Astrocyte (in vitro differentiated cells and primary cell): ENCODE data around the gene CD63. TPM values are rescaled to one million over a fixed set of nuclear protein-coding genes. Genes with fewer than 3 reads are reported as not detected.

Experiments used
- DNase-seq: peaks from one replicate; pipeline ENCODE4 v3.0.0-alpha.2; 2010; ENCODE audit warnings: low read depth
- FAIRE-seq: peaks from 2 replicates; lab custom pipeline; 2011; peaks lifted over from hg19 to GRCh38; lab: Jason Lieb, UNC
- H2AFZ ChIP-seq: 2 replicates; pipeline ENCODE4 v1.6.0; 2012; ENCODE audit warnings: low read depth, low read length, inconsistent platforms
- H3K27ac ChIP-seq: 2 replicates; pipeline ENCODE4 v1.5.1; 2011; ENCODE audit warnings: low read depth, low read length, inconsistent platforms
- H3K27me3 ChIP-seq: 2 replicates; pipeline ENCODE4 v1.6.0; 2011; ENCODE audit warnings: low read length, inconsistent platforms; ENCODE audit not compliant: insufficient read depth
- H3K36me3 ChIP-seq: 2 replicates; pipeline ENCODE4 v1.5.1; 2011; ENCODE audit warnings: low read length, inconsistent platforms; ENCODE audit not compliant: insufficient read depth
- H3K4me1 ChIP-seq: 2 replicates; pipeline ENCODE4 v1.5.1; 2011; ENCODE audit warnings: low read length, inconsistent platforms; ENCODE audit not compliant: insufficient read depth
- H3K4me2 ChIP-seq: 2 replicates; pipeline ENCODE4 v1.6.0; 2012; ENCODE audit warnings: low read length, inconsistent platforms
- H3K4me3 ChIP-seq: 2 replicates; pipeline ENCODE4 v1.5.1; 2011; ENCODE audit warnings: low read depth, mild to moderate bottlenecking, low read length, inconsistent platforms; ENCODE audit not compliant: insufficient read depth
- H3K79me2 ChIP-seq: 2 replicates; pipeline ENCODE4 v1.6.0; 2012; ENCODE audit warnings: mild to moderate bottlenecking, low read length, inconsistent platforms; ENCODE audit not compliant: insufficient read depth
- H3K9ac ChIP-seq: 2 replicates; pipeline ENCODE4 v1.6.0; 2012; ENCODE audit warnings: mild to moderate bottlenecking, low read length, inconsistent platforms
- H3K9me3 ChIP-seq: 2 replicates; pipeline ENCODE4 v1.5.1; 2012; ENCODE audit warnings: low read depth, mild to moderate bottlenecking, low read length, inconsistent platforms; ENCODE audit not compliant: insufficient read depth
- H4K20me1 ChIP-seq: 2 replicates; pipeline ENCODE4 v1.6.0; 2012; ENCODE audit warnings: low read length, inconsistent platforms; ENCODE audit not compliant: insufficient read depth
- H3K27ac Mint-ChIP-seq: one replicate; pipeline ENCODE4 v1.8.0; 2021; ENCODE audit warnings: mild to moderate bottlenecking, mixed read lengths; ENCODE audit not compliant: unreplicated experiment
- H3K27me3 Mint-ChIP-seq: one replicate; pipeline ENCODE4 v1.8.0; 2021; ENCODE audit warnings: low read depth, mixed read lengths; ENCODE audit not compliant: unreplicated experiment
- H3K36me3 Mint-ChIP-seq: one replicate; pipeline ENCODE4 v1.8.0; 2021; ENCODE audit warnings: low read depth, mixed read lengths; ENCODE audit not compliant: unreplicated experiment
- H3K4me1 Mint-ChIP-seq: one replicate; pipeline ENCODE4 v1.8.0; 2021; ENCODE audit warnings: low read depth, mixed read lengths; ENCODE audit not compliant: unreplicated experiment
- H3K4me3 Mint-ChIP-seq: one replicate; pipeline ENCODE4 v1.8.0; 2021; ENCODE audit warnings: mild to moderate bottlenecking, moderate library complexity, mixed read lengths; ENCODE audit not compliant: unreplicated experiment
- H3K9me3 Mint-ChIP-seq: one replicate; pipeline ENCODE4 v1.8.0; 2021; ENCODE audit warnings: mild to moderate bottlenecking, mixed read lengths; ENCODE audit not compliant: unreplicated experiment
- CTCF ChIP-seq: IDR thresholded peaks from 2 replicates; pipeline ENCODE4 v1.5.1; 2011; ENCODE audit warnings: low read depth, mild to moderate bottlenecking, inconsistent platforms, low read length, moderate library complexity; ENCODE audit not compliant: insufficient read depth
- EZH2 ChIP-seq: IDR thresholded peaks from 2 replicates; pipeline ENCODE4 v1.6.1; 2012; ENCODE audit warnings: mild to moderate bottlenecking, low read length, inconsistent platforms; ENCODE audit not compliant: insufficient read depth
- total RNA-seq: library from RNA; stranded (reverse); gene quantifications from 2 replicates; pipeline ENCODE4 v1.2.1, GENCODE V29; 2021

CD63 gene
- total RNA-seq, 1 donor from 2014 or later = 1,014 TPM

DNA sequence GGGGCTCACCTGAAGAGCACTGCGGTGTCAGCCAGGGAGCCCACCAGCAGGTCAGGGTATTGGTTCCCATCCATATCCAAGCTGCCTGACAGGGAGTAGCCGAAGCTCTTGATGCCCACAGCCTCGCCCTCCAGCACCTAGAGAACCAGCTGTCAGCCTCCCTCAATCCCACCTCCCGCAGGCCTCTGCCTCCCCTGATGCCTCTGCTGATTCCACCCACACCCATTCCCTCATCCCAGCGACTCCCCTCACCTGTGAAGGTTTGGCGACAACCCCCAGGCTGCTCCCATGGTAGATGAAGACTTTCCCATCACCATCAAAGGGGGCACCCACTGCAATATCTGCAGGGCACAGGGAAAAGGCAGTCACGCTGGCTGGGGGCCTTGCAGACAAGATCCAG, 31.1 kb downstream of the CD63 start:
- peaks cover 2% of the 10 kb centered on the region for H3K4me1 Mint-ChIP-seq
- peaks cover 4% of the 10 kb centered on the region for H3K4me1 ChIP-seq
- no peak overlapping the region for H3K4me3 Mint-ChIP-seq
- no peak overlapping the region for H3K27ac Mint-ChIP-seq
- H3K4me3 ChIP-seq = no peak overlapping the region
- peaks cover 6% of the 10 kb centered on the region for H3K27me3 Mint-ChIP-seq
- TF ChIP-seq EZH2 (no peak), CTCF (no peak)
- H3K9me3 Mint-ChIP-seq = no peaks in the 10 kb centered on the region
- no peak overlapping the region for H3K27ac ChIP-seq
- peaks cover 4% of the 10 kb centered on the region for H3K79me2 ChIP-seq
- no peak for DNase-seq
- H3K4me2 ChIP-seq = no peak overlapping the region
- FAIRE-seq = no peak
- H3K9ac ChIP-seq = no peak overlapping the region
- H3K27me3 ChIP-seq = no peaks in the 10 kb centered on the region
- H3K36me3 Mint-ChIP-seq = peaks cover 9% of the 10 kb centered on the region
- H3K9me3 ChIP-seq = no peaks in the 10 kb centered on the region
- no peak overlapping the region for H2AFZ ChIP-seq
- H4K20me1 ChIP-seq = peaks cover 4% of the 10 kb centered on the region
- H3K36me3 ChIP-seq = no peaks in the 10 kb centered on the region

DNA sequence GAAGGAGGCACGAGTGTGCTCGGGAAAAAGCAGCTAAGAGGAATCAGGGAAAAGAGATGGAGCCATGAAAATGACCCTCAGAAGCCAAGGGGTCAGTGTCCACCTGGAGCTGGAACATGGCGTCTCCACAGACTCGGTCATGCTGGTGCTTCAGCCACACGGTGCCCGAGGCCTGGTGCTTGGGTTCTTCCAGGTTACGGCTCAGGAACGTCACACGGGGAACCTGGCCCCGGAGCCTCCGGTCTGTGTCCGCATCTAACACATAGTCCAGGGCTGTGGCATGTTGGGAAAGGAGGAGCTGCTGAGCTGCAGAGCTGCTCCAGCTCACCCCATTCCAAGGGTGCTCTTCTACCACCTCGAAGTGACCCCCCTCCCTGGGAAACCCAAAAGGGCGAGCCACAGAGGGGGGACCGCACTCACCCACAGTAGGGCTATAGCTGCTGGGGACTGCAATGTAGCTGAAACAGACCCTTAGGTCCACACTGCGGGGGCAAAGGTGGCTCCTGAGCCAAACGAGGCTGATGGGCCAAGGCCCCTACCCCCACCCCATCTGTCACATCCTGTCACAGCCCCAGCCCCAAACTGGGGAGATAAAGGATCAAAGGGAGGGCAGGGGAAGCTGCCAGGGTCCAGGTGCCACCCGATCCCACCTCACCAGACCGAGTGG, 31.9 kb downstream of the CD63 start:
- no peak overlapping the region for H3K27ac Mint-ChIP-seq
- H4K20me1 ChIP-seq = peaks cover 4% of the 10 kb centered on the region
- H3K4me3 ChIP-seq = no peak overlapping the region
- H3K36me3 Mint-ChIP-seq = peaks cover 9% of the 10 kb centered on the region
- H3K27me3 Mint-ChIP-seq = peaks cover 6% of the 10 kb centered on the region
- peaks cover 4% of the 10 kb centered on the region for H3K79me2 ChIP-seq
- FAIRE-seq = no peak
- H2AFZ ChIP-seq = no peak overlapping the region
- no peak overlapping the region for H3K4me3 Mint-ChIP-seq
- peaks cover 4% of the 10 kb centered on the region for H3K4me1 ChIP-seq
- no peaks in the 10 kb centered on the region for H3K36me3 ChIP-seq
- H3K4me2 ChIP-seq = no peak overlapping the region
- no peaks in the 10 kb centered on the region for H3K9me3 Mint-ChIP-seq
- H3K9ac ChIP-seq = no peak overlapping the region
- TF ChIP-seq EZH2 = no peak
- TF ChIP-seq CTCF = no peak
- no peaks in the 10 kb centered on the region for H3K27me3 ChIP-seq
- no peak overlapping the region for H3K27ac ChIP-seq
- peaks cover 2% of the 10 kb centered on the region for H3K4me1 Mint-ChIP-seq
- no peaks in the 10 kb centered on the region for H3K9me3 ChIP-seq
- no peak for DNase-seq

DNA sequence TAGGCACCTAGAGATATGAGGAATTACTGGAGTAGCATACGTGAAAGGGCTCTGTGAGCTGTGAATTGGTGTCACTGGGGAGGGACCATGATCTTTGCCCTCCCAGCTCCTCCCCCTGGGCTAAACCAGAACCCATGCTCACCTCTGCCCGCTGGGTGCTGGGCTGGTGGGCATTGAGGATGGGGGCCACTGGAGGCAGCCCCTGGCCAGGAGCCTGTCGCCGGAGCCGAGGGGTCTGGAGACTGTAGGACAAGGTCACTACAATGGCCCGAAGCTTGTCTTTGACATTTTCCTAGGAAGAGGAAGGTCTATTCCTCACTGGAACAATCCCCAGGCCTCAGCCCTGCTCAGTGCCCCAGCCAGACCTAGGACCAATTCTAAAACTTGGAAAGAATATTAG, 32.7 kb downstream of the CD63 start:
- Histone ChIP-seq H3K36me3 (no peaks in the 10 kb centered on the region), H3K4me1 (peaks cover 4% of the 10 kb centered on the region), H3K9ac (no peak overlapping the region), H3K4me2 (no peak overlapping the region), H2AFZ (no peak overlapping the region), H3K79me2 (peaks cover 4% of the 10 kb centered on the region), H3K27ac (no peak overlapping the region), H3K27me3 (no peaks in the 10 kb centered on the region), H3K9me3 (no peaks in the 10 kb centered on the region), H3K4me3 (no peak overlapping the region), H4K20me1 (peaks cover 1% of the 10 kb centered on the region)
- Mint-ChIP-seq H3K36me3 (peaks cover 8% of the 10 kb centered on the region), H3K27ac (no peak overlapping the region), H3K4me3 (no peak overlapping the region), H3K27me3 (peaks cover 6% of the 10 kb centered on the region), H3K9me3 (no peaks in the 10 kb centered on the region), H3K4me1 (peaks cover under 1% of the 10 kb centered on the region)
- TF ChIP-seq EZH2 = no peak
- no peak for TF ChIP-seq CTCF
- FAIRE-seq (no peak), DNase-seq (no peak)
